ENCODE measurements around the gene TMA7B.
"Not testable (repeated sequence)": the region's sequence is repeated elsewhere in the genome, so short reads cannot be mapped to it uniquely, and the experiment has no call there.

Gene TMA7B

DNA sequence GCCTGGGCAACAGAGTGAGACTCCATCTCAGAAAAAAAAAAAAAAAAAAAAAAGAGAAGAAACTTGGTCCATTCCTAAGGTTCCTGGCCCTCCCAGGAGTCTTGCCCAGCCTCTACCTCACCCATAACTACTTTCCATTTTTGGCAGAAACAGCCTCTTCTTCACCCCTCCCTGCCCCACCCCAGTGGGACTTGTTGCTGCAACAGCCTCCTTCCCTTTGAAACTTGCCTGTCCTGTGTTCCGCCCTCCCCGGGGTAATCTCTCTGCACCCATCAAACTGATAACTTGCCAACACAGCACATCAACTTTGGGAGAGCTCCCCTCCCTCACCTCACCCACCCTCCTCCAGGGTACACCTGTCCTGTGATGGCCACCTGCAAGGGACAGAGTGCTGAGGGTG is 24.5 kb downstream of the TMA7B start:
- DNase-seq (ENCODE audit: low spot score): no peak

DNA sequence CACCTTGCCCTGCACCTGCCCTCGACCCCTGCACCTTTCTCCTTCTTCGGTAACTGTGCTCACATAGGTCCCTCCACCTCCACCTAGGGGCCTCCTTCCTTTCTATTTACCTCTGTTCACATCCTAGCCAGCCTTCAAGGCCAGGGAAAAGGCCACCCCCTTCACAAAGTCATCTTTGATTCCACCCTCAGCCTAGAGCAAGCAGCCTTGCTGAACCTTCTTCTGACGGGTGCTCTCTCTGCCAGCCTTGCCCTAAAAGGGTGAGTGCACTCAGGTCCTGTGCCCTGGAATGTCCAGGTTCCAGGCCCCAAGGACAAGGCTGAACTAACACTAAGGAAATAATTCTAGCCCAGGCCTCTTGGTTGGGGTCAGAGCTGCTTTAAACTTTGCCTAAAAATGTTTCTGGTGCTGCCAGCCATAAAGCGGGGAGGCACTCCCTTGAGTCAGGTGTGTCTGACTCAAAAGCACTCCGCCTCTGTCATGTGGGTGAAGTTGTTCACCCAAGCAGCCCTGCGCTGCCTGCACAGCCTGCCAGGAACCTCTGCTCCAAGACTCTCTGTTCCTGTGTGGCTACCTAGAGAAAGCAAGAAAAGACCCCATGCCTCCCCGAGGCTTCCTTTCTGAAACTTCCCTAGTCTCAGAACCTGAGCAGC is 25.3 kb downstream of the TMA7B start:
- no peak for DNase-seq (ENCODE audit: low spot score)

DNA sequence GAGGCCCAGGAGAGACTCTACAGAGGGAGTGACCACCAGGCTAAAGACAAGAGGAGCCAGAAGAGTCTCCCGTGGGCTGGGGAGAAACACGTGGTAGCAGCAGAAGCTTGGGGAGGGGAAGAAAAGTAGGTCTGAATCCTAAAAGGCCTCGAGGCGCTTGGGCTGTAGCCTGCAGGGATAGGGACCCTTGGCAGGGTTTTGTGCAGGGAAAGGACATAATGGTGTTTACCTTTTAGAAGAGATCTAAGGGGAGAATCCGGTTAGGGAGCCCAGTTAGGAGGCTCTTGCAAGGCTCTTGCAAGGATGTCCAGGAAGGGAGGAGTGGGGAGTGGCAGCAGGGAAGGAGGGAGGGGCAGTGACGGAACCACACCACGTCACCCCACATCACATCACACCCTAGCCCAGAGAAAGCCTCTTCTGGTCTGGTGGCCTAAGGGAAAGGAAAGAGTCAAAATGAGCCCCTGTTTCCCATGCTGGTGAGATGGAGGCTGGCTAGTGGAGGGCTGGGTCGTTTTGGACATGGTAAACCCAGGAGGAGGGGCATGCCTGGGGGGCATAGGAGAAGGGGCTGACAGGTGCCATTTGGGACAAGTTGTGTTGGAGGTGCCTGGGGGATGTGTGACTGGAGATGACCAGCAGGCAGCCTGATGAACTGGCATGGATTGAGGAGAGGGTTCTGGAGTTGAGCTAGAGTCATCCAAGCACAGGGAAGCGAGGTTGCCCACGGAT is 28.4 kb downstream of the TMA7B start:
- no peak for DNase-seq (ENCODE audit: low spot score)

DNA sequence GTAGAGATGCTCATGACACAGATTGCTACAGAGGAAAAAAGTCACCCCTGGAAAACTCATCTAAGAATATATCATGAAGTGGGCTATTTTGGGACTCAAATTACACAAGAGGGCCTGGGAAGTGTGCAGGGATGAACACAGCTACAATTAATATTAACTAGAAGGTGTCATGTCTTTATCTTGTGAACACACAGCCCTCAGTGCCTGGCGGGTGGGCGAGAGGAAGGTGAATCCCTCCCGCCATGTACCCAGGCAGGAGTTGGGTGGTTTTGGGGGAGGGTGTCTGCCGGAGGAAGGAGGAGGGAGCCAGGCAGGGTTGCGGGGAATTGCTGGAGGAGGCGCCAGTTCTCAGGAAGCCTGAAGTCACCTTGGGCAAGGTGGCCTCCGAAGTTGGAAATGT is 29.4 kb downstream of the TMA7B start:
- no peak for DNase-seq (ENCODE audit: low spot score)

DNA sequence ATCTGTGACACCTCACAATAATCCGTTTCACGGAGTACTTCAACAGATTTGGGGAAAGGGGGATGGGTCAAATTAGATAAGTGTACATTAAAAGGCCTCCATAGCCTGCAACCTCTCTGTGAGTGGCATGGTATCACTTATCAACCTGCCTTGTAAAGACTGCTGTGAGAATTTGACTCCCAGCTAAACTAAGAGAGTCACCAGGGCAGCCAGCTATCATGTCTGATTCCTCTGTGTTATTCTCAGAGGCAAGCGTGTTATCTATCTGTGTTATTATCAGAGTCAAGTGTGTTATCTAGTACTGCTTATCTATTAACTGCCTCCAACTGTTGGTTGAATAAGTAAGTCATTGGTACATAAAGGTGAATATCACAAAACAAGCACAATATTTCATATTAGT is 30.5 kb downstream of the TMA7B start:
- no peak for DNase-seq (ENCODE audit: low spot score)

DNA sequence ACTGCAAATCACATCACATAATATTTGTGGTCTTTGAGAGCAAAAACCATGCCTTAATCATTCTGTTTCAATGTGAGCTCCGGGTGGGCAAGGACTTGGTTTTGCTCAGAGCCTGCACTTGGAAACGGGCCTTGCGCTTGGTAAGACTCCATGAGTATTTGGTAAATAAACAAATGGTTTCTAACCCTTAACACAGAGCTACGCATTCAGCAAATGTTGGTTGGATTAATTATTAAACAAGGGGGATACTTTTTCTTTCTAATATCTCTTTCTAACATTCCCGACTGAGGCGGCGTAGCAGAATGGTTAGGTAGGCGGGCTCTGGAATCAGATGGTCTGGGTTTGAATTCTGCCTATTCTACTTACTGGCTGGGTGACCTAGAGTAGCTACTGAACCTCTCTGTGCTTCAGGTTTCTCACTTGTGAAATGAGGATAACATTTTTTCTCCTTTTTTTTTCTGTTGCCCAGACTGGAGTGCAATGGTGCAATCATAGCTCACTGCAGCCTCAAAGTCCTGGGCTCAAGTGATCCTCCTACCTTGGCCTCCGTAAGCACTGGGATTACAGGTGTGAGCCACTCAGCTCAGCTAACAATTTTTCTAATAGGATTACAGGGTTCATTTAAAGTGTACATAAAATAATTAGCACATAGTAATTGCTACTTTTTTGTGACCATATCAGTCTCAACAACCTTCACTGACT is 31.1 kb downstream of the TMA7B start:
- DNase-seq (ENCODE audit: low spot score): no peak

DNA sequence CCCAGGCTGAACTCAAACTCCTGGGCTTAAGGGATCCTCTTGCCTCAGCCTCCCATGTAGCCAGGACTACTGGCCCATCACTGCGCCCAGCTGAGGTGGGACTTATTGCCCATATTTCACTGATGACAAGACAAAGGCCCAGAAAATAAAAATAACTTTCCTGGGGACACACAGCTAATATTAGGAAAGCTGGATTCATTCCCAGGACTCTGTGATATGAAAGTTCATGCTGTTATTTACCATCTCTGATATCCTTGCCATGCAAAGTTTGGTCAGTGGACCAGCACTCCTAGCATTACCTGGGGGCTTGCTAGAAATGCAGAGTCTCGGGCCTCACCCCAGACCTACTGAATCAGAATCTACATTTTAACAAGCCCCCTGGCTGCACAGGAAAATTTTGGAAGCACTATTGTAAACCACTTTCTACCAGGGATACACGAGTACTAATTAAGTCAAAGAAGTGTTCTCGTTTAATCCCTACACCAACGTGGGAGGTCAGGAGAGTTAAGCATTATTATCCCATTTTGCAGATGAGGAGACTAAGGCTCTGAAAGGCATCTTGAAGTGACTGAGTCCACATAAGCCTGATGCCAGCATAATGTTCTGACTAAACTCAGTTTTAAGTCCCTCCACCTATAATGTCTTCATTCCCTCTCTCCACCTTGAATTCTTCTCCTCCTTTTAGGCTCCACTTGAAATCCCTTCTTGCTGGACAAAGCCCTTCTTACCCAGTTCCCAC is 32.1 kb downstream of the TMA7B start:
- DNase-seq (ENCODE audit: low spot score): no peak

DNA sequence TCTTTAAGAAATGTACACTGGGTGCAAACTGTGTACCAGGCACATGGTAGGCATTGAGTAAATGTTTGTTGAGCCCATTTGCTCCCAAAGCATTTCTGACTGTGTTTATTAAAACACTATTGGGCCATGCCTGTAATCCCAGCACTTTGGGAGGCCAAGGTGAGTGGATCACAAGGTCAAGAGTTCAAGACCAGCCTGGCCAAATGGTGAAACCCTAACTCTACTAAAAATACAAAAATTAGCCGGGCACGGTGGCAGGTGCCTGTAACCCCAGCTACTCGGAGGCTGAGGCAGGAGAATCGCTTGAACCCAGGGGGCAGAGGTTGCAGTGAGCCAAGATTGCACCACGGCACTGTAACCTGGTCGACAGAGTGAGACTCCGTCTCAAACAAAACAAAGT is 32.7 kb downstream of the TMA7B start:
- not testable (repeated sequence) for DNase-seq (ENCODE audit: low spot score)

DNA sequence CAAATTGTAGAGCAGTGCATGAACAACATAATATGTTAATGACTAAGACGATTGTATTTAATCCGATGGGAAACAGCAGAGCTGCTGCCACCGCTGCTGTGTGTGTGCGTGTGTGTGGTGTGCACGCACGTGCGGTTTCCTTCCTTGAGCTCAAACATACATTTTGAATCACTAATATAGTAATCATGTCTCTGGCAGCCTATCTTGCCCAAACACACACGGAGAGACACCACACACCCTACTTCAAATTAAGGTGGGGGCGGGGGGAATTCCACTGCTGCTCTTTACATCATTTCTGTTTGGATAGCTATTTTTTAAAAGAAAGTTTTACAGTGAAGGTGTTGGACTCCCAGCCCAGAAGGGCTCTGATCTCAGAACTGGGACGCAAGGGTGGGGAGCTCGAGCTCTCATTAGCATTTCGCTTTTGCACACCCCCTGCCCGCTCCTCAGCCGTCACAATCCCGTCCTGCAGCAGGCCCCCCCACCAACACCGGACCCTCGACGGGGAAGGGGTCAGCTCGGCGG is 33.9 kb downstream of the TMA7B start:
- DNase-seq (ENCODE audit: low spot score): no peak

DNA sequence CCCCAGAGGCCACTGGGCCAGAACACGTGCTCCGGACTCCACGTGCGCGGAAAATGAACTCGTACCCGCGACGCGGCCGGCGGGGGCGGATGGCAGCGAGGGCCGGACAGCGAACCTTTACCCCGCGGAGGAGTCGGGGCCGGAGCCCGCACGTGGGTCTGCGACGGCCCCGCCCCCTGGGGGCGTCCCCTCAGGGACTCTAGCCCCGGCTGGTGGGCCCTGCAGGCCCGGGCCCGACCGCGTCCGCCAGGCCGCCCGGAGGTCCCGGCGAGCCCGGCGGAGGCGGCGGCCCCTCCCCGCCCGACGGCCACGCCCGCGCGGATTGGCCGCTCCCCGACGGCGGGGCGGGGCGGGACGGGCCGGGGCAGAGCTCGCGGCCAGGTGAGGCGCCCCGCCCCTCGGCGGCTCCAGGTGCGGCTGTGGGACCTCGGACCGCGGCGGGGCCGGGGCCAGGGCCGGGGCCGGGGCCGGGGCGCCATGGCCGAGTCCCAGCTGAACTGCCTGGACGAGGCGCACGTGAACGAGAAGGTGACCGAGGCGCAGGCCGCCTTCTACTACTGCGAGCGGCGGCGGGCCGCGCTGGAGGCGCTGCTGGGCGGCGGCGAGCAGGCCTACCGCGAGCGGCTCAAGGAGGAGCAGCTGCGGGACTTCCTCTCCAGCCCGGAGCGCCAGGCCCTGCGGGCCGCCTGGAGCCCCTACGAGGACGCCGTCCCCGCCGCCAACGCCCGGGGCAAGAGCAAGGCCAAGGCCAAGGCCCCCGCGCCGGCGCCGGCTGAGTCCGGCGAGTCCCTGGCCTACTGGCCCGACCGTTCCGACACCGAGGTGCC is 34.6 kb downstream of the TMA7B start, which contains the start of gene FAM83F:
Gene FAM83F (plus strand): TSS at position 389 of the 827 bp plus-strand sequence. CDS start 89 bp downstream, at position 478.
- DNase-seq (ENCODE audit: low spot score): no peak

DNA sequence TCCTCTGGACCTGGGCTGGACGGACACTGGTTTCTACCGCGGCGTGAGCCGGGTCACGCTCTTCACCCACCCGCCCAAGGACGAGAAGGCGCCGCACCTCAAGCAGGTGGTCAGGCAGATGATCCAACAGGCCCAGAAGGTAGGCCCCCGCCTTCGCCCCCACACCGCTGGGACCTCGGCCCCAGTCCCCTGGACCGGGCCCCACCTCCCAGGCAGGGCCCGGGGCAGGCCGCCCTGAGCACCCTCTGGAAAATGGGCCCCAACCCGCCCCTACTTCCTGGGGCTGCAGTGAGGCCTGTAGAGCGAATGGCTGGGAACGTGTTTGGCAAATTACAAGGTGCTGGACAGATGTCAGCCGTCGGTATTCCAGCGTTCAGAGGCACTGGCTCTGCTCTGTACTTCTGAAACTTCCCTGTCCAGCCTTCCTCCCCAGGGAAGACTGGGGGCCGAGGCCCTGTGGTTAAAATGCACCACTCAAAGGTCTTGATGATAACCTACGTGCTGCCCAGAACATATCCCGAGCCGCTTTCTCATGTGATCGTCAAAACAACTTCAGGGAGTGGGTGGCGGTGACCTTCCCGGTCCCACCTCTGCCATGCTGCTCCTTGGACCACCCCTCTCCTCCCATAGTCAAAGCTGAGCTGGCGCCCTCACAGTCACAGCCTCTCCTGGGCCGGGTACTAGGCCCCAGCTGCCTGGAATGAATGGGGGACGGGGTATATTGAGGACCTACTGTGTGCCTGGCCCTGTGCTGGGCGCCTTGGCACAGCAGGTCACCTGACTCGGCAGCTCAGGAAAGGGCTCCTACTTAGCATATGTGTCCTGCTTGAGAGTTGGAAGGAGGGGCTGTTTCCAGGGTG is 35.4 kb downstream of the TMA7B start:
- no peak for DNase-seq (ENCODE audit: low spot score)

DNA sequence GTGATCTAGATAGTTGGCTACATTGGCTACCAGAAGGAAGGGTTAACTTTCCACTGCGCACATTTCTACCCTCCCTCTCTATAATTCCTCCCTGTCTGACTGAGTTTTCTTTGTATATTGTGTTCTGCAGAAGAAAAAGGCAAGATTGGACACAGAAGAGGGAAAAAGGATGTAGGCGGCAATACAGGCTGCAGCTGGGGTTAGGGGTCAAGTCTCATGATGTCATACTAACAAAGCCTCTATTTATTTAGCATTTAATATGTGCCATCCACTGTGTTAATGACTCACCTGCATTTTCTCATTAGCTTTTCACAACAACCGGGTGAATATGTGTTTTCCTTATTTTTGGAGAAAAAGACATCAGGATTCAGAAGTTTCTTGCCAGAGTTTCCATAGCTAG is 36.5 kb downstream of the TMA7B start:
- no peak for DNase-seq (ENCODE audit: low spot score)

DNA sequence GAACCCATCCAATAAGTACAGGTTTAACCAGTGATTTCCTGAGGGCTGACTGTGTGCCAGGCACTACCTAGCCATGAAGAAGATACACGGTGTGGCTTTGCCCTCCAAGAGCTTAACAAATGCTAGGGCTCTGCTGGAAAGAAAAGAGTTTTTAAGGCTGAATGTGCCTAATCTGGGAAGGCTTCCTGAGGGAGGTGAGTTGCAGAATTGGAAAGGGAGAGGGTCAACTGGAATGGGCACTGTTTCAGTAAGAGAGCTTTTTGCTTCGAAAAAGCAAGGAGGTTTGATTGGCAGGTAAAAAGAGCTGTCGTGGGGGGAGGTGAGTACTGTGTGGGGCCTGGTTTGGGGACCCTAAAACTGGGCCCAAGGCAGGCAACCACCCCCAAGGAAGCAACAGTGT is 37.2 kb downstream of the TMA7B start:
- DNase-seq (ENCODE audit: low spot score): no peak

DNA sequence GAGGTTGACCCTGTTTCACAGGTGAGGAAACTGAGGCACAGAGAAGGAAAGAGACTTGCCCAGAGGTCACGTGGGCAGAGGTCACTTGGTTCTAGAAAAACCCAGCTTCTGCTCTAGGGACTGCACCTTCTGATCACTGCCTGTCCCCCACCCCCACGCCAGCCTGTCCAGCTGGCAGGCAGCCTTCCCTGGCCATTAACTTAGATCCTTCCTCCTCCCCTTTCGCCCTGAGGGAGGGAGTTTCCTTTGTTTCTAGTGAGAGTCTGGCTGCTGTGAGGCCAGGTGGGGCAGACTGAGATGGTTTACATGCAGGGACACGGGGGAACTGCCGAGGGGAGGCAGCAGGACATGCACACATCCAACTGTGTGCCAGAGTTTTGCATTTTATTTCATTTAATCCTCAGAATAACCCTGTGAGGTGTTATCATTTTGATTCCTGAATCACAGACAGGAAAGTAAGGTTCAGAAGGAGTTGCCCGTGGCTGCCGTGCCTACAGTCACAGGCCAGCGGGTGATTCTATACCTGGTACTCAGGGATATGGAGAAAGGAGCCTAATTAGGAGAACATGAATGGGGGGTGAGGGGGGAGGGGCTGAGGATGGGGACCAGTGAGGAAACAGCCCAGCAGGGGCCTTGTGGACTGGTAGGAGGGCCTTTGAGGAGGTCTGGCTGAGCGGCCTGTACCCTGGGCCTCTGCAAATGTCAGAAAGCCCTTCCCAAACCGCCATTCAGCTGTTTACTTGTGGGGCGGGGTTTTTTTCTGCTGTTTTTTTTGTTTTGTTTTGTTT is 37.9 kb downstream of the TMA7B start:
- DNase-seq (ENCODE audit: low spot score): no peak

DNA sequence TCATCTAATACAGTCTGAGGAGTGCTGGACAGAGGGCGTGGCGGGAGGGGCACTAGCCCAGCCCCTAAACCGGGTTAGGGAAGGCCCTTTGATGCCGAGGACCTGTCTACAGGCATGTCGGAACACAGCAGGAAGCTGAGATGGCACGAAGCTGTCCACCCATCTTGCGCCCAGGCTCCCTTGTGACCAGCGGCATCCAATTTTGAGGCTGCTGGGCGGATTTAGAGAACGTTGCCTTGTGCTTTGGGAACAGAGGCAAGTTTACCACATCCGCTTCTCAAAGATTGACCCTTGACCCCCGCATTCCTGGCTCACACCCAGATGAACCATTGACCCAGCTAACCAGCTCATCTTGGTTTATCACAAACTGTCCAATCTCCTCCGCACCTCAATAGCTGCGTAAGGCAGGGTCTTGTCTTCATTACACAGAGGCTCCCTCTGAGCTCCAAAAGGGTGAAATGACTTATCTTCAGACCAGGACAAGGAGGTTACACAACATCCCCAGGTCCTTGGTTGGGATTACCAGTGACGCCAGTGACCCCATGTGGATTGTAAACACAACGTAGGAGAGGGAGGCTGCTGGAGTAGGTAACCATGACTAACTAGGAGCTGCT is 39.1 kb downstream of the TMA7B start:
- DNase-seq (ENCODE audit: low spot score): no peak

DNA sequence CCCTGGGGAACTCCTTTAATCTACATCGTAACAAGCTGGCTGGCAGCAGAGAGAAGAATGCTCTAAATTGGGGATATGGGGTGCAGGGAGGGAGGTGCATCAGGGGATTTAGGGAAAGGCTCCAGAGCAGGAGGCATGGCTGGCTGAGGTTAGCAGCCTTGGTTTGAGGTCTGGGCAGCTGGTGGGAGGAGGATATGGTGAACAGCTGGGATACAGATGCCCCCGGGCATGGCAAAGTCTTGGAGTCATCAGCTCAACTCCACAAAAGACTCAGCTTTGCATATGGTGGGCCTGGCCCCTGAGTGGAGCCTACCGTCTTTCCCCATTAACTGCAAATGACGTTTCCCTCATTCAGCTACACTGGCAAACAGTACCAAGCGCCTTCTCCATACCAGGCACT is 40.0 kb downstream of the TMA7B start:
- no peak for DNase-seq (ENCODE audit: low spot score)

DNA sequence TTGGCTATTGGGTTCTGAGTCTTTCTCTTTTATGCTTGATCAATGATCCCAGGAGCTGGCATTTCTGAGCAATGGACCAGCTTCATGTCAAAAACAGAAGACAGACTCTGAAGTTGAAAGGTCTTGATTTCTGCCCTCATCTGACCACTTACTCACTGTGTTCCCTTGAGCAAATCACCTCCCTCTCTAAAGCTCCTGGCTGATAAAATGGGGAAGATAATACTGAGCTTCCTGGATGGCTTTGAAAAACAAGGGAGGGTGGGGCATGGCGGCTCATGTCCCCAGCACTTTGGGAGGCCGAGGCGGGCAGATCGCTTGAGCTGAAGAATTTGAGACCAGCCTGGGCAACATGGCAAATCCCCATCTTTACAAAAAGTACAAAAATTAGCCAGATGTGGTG is 40.9 kb downstream of the TMA7B start:
- DNase-seq (ENCODE audit: low spot score): no peak

DNA sequence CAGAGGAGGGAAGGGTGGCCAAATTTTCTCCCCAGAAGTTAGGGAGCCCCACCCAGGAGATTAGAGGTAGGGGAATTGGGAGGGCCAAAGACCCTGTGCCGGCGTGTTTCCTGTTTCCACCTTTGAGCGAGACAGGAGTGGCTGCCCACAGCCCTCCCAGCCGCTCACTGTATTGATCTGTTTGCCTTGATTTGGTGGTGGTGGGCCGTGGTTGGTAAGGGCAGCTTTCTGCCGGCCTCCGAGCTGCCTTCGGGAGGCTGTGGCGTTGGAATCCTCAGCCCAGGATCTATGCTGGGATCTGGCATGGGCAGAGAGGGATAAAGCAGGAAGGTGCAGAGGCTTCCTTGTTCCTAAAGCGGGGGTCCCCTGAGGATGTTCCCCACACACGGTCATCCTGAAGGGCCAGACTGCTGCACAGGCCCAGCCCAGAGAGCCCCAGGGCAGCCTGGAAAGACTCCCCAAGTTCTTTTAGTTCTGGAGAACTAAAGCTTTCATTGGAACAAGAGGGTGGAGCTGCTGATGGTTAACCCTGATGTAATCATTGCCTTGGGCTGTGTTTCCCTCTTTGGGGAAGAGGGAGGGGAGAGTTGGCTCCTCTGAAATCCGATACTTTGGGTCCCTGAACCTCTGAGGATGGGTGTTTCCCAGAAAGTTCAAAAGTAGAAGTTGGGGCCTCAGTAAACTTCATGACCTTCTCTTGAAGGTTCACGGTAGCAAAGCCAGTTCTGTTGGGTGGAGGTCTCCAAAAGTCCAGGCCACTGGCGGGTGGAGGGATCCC is 41.8 kb downstream of the TMA7B start:
- no peak for DNase-seq (ENCODE audit: low spot score)

Data from cerebellar cortex (tissue), 1 donor.